H1 (cell line): ENCODE measurements around the gene PRPF40B. TPM values are rescaled to one million over a fixed set of nuclear protein-coding genes. Genes with fewer than 3 reads are reported as not detected.

Experiments
- ATF3 ChIP-seq: IDR thresholded peaks from 2 replicates; pipeline ENCODE4 v1.6.1; 2011; ENCODE audit warnings: low read depth, mild to moderate bottlenecking, low read length; ENCODE audit not compliant: insufficient read depth
- CHD1 ChIP-seq: IDR thresholded peaks from 2 replicates; pipeline ENCODE4 v1.6.1; 2012; ENCODE audit warnings: low read depth, low read length, improper control_type of control experiment
- CHD7 ChIP-seq: fragments of 300-600 bp; sonication (generic); IDR thresholded peaks from 2 replicates; pipeline ENCODE4 v1.7.1; 2012; ENCODE audit warnings: low read length, moderate library complexity, mild to moderate bottlenecking, inconsistent platforms; ENCODE audit not compliant: insufficient replicate concordance
- EZH2 ChIP-seq: fragments of 200-600 bp; sonication (generic); IDR thresholded peaks from 2 replicates; pipeline ENCODE4 v1.7.1; 2012; ENCODE audit warnings: low read depth, mild to moderate bottlenecking, moderate library complexity, low read length, inconsistent platforms; ENCODE audit not compliant: severe bottlenecking
- GABPA ChIP-seq: IDR thresholded peaks from 2 replicates; pipeline ENCODE4 v1.6.1; 2011; ENCODE audit warnings: mild to moderate bottlenecking, low read length, moderate library complexity, borderline replicate concordance; ENCODE audit not compliant: insufficient read depth
- GTF2F1 ChIP-seq: IDR thresholded peaks from 2 replicates; pipeline ENCODE4 v1.6.1; 2012; ENCODE audit warnings: low read depth, low read length, improper control_type of control experiment, borderline replicate concordance
- KDM1A ChIP-seq: fragments of 200-600, 300-600 bp; sonication (generic); IDR thresholded peaks from 2 replicates; pipeline ENCODE4 v1.7.1; 2016; ENCODE audit warnings: mild to moderate bottlenecking, low read length, borderline replicate concordance
- RXRA ChIP-seq: IDR thresholded peaks from 2 replicates; pipeline ENCODE4 v1.6.1; 2011; ENCODE audit warnings: low read depth, mild to moderate bottlenecking, low read length, moderate library complexity; ENCODE audit not compliant: insufficient read depth
- SIN3A ChIP-seq, 2 experiments: IDR thresholded peaks in 1 of 2; conservative IDR thresholded peaks in 1 of 2; 2 replicates each; pipeline ENCODE4 v1.6.1; 2011 to 2012; ENCODE audit warnings: low read length in 2 of 2, improper control_type of control experiment in 1 of 2, low read depth in 1 of 2, mild to moderate bottlenecking in 1 of 2
- polyA plus RNA-seq, 7 experiments: library from polyadenylated mRNA; depleted of rRNA in 3 of 7; stranded (reverse) in 5 of 7; unstranded in 2 of 7; fragments of >200 nt in 5 of 7; fragments of 200-250 nt in 2 of 7; gene quantifications; 1 replicate in 5 of 7; 2 replicates in 1 of 7; 4 replicates in 1 of 7; pipeline versions ENCODE4 v1.2.1 to v1.2.3, GENCODE V29; 2011 to 2013; ENCODE audit warnings: missing spikeins in 2 of 7, mixed read lengths in 2 of 7
- total RNA-seq: library from RNA; stranded (reverse); fragmentation: NEBNext Ultra II Directional; extraction: Animal tissue kit (Norgen Biotek cat#: 25700); gene quantifications from 2 replicates; pipeline ENCODE4 v1.2.1, GENCODE V29; 2021

PRPF40B gene
- total and polyA plus RNA-seq, 2 of the 8 experiments (the other 6 are each of a cell fraction or from before 2014, with no cell fraction given) = 14.4 to 24.4 TPM

- TF ChIP-seq CHD7 (no peak), EZH2 (no peak), GABPA (no peak), SIN3A (conservative IDR thresholded peaks at IDR 0.05 in 1 of 2, IDR thresholded peaks at IDR 0.05 in 1 of 2; ENCODE audit: low read depth in 1 of 2, low read length in 2 of 2) (no peak), RXRA (no peak), GTF2F1 (no peak), KDM1A (no peak), CHD1 (no peak), ATF3 (no peak)
These were observed 60.4 kb downstream of the PRPF40B start (continued) for GRCh38 chr12:49683599-49684309.
